Stimulated activated memory B cell treated with anti-CD40 and anti-IgM and Interleukin-4, amounts not matched to agents 10 μg/mL and 1 μg/mL and 100 μg/mL, for 72 hours (primary cell): ENCODE data around the gene CRYBB3.
A peak's percentile ranks its signal among the peaks of the same experiment; 100 is the strongest.
"Not testable (repeated sequence)": the region's sequence is repeated elsewhere in the genome, so short reads cannot be mapped to it uniquely, and the experiment has no call there.

ENCODE experiments used
- ATAC-seq: fragments of 150-1000 bp; cut with Tn5 transposase; 2 replicates; pipeline ENCODE4 v1.10.0; 2021
- H3K27ac Mint-ChIP-seq: one replicate; pipeline ENCODE4 v1.8.0; 2022; ENCODE audit warnings: mild to moderate bottlenecking, mixed read lengths
- H3K27me3 Mint-ChIP-seq: one replicate; pipeline ENCODE4 v1.8.0; 2022; ENCODE audit warnings: mixed read lengths
- H3K36me3 Mint-ChIP-seq: one replicate; pipeline ENCODE4 v1.8.0; 2022; ENCODE audit warnings: mixed read lengths
- H3K4me1 Mint-ChIP-seq: one replicate; pipeline ENCODE4 v1.8.0; 2022; ENCODE audit warnings: mixed read lengths
- H3K4me3 Mint-ChIP-seq: one replicate; pipeline ENCODE4 v1.8.0; 2022; ENCODE audit warnings: mild to moderate bottlenecking, moderate library complexity, mixed read lengths
- H3K9me3 Mint-ChIP-seq: one replicate; pipeline ENCODE4 v1.8.0; 2022; ENCODE audit warnings: mixed read lengths

The CRYBB3 gene

DNA sequence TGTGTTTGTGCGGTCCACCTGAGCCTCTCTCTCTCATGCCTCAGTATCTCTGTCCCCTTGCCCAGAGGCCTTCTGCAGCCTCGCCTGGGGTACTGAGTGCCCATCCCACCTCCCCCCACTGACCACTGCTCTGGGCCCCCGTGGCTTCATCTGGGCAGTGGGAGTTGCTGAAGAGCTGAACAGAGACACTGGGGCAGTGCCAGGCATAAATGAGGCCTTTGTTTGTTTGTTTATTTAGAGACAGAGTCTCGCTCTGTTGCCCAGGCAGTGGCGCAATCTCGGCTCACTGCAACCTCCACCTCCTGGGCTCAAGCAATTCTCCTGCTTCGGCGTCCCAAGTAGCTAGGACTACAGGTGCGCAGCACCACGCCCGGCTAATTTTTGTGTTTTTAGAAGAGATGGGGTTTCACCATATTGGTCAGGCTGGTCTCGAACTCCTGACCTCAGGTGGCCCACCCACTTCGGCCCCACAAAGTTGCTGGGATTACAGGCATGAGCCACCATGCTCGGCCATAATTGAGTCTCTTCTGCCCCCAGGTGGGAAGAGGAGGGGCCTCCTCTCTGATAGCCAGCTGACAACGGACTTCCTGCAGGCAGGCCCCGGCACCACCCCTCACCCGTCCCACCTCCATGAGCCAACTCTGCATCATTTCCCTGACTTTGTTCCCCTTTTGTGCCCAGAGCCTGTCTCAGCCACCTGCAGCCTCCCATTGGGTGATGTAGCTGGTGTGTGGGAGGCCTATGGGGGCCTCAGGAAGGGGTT is 9.3 kb downstream of the CRYBB3 start:
- peaks cover 18% of the 10 kb centered on the region for H3K27me3 Mint-ChIP-seq
- H3K4me1 Mint-ChIP-seq = no peaks in the 10 kb centered on the region
- H3K36me3 Mint-ChIP-seq = no peaks in the 10 kb centered on the region
- no peak for ATAC-seq
- H3K9me3 Mint-ChIP-seq = peaks cover 10% of the 10 kb centered on the region
- no peak overlapping the region for H3K4me3 Mint-ChIP-seq
- no peak overlapping the region for H3K27ac Mint-ChIP-seq

DNA sequence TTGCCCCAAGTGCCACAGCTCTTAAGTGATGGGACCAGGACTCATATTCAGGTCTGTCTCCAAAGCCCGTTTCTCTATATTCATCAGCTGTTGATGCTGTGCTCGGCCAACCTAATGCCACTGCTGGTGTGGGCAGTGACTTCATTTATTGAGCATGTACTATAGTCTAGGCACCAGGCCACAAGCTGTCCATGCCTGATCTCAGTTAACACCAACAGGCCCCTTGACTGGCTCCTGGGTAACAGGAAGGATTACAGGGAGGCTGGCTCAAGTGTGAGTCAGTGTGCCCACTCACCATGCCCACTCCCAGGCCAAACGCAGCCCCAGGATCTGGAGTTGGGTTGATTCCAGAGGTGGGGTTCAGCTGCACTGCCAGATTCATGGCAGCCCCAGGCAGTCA is 11.1 kb downstream of the CRYBB3 start:
- no peak overlapping the region for H3K27ac Mint-ChIP-seq
- no peaks in the 10 kb centered on the region for H3K4me1 Mint-ChIP-seq
- no peak overlapping the region for H3K4me3 Mint-ChIP-seq
- peaks cover 10% of the 10 kb centered on the region for H3K9me3 Mint-ChIP-seq
- peaks cover 18% of the 10 kb centered on the region for H3K27me3 Mint-ChIP-seq
- no peaks in the 10 kb centered on the region for H3K36me3 Mint-ChIP-seq
- ATAC-seq = no peak

DNA sequence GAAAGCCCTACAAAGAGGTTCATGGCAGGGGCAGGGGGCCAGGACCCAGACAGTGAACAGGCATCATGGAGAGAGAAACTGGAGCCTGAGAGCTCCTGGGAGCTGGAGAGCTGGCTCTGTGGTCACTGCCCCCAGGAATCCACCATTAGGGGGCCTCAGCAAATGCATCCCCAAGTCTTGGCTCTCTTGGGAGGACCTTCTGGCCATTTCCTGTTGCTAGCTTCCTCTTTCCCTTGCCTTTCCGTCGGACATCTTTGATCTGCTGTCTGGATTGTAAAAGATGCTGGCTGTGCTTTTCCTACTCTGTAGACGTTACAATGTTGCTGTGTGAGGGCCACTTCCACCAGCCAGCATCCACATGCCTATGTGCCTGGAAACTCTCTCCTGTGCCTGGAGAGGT is 12.7 kb downstream of the CRYBB3 start:
- H3K4me3 Mint-ChIP-seq = no peak overlapping the region
- H3K27me3 Mint-ChIP-seq = peaks cover 19% of the 10 kb centered on the region
- peaks cover 10% of the 10 kb centered on the region for H3K9me3 Mint-ChIP-seq
- H3K36me3 Mint-ChIP-seq = no peaks in the 10 kb centered on the region
- H3K4me1 Mint-ChIP-seq = no peaks in the 10 kb centered on the region
- H3K27ac Mint-ChIP-seq = no peak overlapping the region
- no peak for ATAC-seq

DNA sequence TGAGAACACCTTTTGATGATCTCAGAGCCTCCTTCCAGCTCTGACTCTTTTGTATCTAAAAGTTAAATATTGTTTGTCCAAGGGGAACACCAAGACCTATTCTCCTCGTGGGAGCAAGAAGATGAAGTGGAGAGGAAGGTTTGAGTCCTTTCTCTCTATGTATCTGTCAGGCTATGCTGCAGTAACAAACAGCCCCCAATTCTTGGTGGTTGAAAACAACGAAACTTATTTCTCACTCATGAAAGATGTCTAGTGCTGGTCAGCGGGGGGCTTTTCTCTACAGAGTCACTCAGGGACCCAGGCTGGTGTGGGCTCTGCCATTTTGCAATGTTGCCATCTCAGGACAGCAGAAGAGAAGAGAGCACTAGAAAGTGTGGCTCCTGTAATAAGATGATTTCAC is 13.6 kb downstream of the CRYBB3 start:
- H3K27ac Mint-ChIP-seq = no peak overlapping the region
- H3K4me3 Mint-ChIP-seq = no peak overlapping the region
- ATAC-seq = no peak
- H3K36me3 Mint-ChIP-seq = no peaks in the 10 kb centered on the region
- peaks cover 4% of the 10 kb centered on the region for H3K9me3 Mint-ChIP-seq
- H3K27me3 Mint-ChIP-seq = peaks cover 19% of the 10 kb centered on the region
- no peaks in the 10 kb centered on the region for H3K4me1 Mint-ChIP-seq

DNA sequence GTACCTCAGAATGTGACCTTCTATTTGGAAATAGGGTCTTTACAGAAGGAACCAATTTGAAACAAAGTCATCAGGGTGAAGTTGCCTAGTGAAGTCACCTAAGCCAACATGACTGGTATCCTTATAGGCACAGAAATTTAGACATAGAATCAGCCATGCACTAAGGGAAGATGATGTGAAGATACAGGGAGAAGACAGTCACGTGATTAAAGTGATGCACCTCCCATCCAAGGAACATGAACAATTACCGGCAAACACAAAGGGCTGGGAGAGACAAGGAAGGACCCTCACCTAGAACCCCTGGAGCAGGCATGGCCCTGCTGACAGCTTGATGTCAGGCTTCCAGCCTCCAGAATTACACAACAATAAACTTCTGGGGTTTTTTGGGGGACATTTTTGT is 16.6 kb downstream of the CRYBB3 start:
- Mint-ChIP-seq H3K4me1 (no peaks in the 10 kb centered on the region), H3K36me3 (no peaks in the 10 kb centered on the region), H3K27me3 (peaks cover 17% of the 10 kb centered on the region), H3K27ac (no peak overlapping the region), H3K9me3 (peaks cover 4% of the 10 kb centered on the region), H3K4me3 (no peak overlapping the region)
- no peak for ATAC-seq

DNA sequence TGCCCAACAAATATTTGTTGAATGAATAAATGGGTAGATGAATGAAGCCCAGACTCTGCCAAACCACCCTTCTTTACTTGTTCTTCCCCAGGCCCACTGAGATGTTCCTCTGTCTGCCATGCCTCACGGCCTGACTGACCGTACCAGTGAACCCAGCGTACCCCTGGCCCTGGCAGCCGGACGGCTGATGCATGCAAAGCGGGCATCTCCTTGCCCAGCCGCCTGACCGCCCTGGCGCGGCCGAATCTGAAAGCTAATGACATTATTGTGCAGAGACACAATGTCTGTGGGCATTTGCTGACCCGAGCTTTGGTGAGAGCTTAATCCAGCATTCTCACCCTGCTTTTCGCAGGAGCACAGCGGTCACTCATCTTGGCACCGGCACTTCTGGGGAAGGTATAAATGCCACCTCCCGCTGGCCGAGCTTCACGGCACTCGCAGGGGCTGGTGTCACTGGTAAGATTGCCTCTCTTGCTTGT is 19.6 kb downstream of the CRYBB3 start, which contains the start of gene CRYBB2:
CRYBB2 (plus strand) TSS at position 429 of the 479 bp plus-strand sequence. CDS start 1,791 bp downstream, outside the sequence.
- Mint-ChIP-seq H3K27me3 (peaks cover 29% of the 10 kb centered on the region), H3K27ac (no peak within 1 kb of the TSS), H3K36me3 (no peaks in the 10 kb centered on the region), H3K9me3 (no peaks in the 10 kb centered on the region), H3K4me3 (no peak within 1 kb of the TSS), H3K4me1 (no peaks in the 10 kb centered on the region)
- ATAC-seq = no peak

DNA sequence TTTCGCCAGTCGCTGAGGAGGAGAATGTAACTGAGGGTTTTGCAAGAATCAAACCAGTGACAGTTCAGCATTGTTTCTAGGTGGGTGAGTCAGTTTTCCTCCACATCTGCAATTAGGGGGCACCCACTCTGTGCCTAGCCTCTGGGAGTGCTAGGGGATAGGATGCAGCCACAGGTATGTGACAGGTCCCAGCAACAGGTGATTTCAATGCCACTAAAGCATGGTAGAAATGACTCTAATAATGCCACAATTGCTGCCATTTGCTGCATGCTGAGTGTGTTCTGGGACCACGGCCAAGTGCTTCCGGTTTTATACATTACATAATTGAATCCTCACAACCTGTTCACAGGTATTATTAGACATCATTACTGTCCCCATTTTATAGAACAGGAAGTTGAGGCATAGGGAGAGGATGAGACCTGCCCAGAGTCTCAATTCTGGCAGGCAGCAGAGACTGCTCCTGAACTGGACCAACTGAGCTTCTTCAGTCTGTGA is 20.3 kb downstream of the CRYBB3 start:
- Mint-ChIP-seq H3K4me3 (no peak overlapping the region), H3K27ac (no peak overlapping the region), H3K4me1 (no peaks in the 10 kb centered on the region), H3K9me3 (no peaks in the 10 kb centered on the region), H3K27me3 (peaks cover 29% of the 10 kb centered on the region), H3K36me3 (no peaks in the 10 kb centered on the region)
- ATAC-seq = no peak

DNA sequence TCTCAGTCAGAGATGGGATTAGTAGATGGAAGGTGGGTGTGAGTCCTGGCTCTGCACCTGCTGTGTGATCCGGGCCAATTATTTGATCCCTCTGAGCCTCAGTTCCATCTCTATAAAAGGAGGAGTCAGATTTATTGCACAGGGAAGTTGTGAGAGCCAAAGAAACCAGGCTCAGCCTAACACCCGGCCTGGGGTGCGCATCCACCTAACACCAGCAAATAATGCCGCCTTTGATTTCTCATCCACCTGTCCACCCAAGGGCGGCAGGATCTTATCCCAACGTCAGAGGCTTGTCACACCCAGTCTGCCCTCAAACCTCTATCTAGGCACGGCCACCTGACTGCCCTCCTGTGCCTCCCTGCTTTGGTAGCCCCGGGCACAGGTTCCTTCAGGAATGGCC is 22.1 kb downstream of the CRYBB3 start:
- no peak overlapping the region for H3K27ac Mint-ChIP-seq
- no peaks in the 10 kb centered on the region for H3K4me1 Mint-ChIP-seq
- no peak for ATAC-seq
- H3K4me3 Mint-ChIP-seq = no peak overlapping the region
- no peaks in the 10 kb centered on the region for H3K9me3 Mint-ChIP-seq
- peaks cover 29% of the 10 kb centered on the region for H3K27me3 Mint-ChIP-seq
- no peaks in the 10 kb centered on the region for H3K36me3 Mint-ChIP-seq

DNA sequence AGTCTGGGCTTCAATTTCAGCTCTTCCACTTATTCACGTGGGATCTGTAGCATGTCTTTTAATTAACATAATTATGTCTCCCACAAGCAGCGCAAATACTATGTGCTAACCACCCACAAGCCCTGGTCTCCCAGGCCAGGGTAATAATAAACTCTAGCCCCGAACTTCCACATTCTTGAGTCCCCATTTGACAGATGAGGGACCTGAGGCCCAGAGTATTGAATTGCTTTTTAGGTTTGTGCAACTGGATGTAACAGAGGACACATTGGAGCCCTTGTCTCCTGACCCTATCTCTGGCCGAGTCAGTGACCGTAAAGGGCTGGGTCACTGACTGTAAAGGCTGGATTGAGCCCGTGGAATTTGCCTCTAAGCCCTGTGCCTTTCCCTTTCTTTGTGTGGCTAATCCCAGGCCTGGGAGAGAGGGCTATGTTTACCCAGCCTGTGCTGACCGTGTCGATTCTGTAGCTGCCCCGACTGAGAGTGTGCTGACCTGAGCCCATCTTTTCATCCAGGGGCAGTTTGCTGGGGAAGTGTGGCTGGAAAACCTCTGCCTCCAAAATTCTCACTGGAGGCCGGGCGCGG is 23.7 kb downstream of the CRYBB3 start:
- Mint-ChIP-seq H3K4me1 (no peaks in the 10 kb centered on the region), H3K36me3 (no peaks in the 10 kb centered on the region), H3K4me3 (no peak overlapping the region), H3K9me3 (no peaks in the 10 kb centered on the region), H3K27ac (no peak overlapping the region), H3K27me3 (peaks cover 18% of the 10 kb centered on the region)
- no peak for ATAC-seq

DNA sequence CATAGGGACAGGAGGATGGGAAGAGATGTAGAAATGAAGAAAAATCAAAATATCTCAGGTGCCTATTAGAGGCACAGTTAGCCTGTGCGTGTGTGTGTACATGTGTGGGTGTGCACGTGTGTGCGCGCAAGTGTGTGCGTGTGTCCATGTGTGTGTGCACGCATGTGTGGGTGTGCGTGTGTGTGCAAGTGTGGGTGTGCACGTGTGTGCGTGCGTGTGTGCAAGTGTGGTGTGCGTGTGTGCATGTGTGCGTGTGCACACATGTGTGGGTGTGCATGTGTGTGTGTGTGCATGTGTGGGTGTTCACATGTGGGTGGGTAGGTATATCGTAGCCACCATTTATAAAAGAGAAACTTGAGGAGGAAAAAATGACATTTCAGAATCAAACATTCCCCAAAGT is 29.2 kb downstream of the CRYBB3 start:
- no peaks in the 10 kb centered on the region for H3K9me3 Mint-ChIP-seq
- no peak overlapping the region for H3K4me3 Mint-ChIP-seq
- H3K4me1 Mint-ChIP-seq = no peaks in the 10 kb centered on the region
- no peak overlapping the region for H3K27ac Mint-ChIP-seq
- peak; percentile 26 for ATAC-seq
- H3K36me3 Mint-ChIP-seq = no peaks in the 10 kb centered on the region
- peaks cover 32% of the 10 kb centered on the region for H3K27me3 Mint-ChIP-seq

DNA sequence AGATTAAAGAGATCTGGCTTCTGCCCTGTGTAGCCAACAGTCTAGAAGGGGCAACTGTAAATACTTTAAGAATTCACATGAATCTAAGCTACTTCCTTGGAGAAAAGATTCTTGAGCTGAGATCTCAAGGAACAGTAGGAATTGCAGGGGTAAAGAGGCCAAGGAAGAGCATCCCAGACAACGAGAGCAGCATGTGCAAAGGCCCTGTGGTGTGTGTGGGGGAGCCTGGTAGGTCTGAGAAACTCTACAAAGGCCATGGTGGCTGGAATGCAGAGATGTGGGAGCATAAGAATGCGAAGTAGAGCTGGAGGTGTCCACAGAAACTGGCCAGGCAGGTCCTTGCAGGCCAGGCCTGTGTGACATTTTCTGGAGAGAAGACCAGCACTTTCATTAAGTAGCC is 31.1 kb downstream of the CRYBB3 start:
- peaks cover 48% of the 10 kb centered on the region for H3K27me3 Mint-ChIP-seq
- not testable (repeated sequence) for ATAC-seq, H3K9me3 Mint-ChIP-seq, H3K27ac Mint-ChIP-seq, H3K36me3 Mint-ChIP-seq, H3K4me3 Mint-ChIP-seq, H3K4me1 Mint-ChIP-seq

DNA sequence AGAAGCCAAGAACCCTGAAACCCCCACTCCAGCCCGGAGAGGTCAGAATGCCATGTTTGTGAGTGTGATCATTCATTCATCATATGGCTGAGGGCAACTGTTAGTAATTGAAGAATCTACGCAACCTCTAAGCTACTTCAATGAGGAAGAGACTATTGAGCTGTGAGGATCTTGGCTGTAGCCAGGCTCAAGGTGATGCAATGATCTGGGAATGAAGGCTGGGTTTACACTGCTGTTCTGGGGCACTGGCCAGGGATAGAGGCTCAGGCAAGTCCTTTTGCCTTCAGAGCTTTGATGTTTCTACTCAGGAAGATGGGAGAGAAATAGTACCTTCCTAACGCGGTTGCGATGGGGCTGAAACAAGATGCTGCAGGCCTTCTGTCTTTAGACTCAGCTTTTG is 32.6 kb downstream of the CRYBB3 start:
- Mint-ChIP-seq H3K36me3 (no peaks in the 10 kb centered on the region), H3K9me3 (no peaks in the 10 kb centered on the region), H3K4me3 (no peak overlapping the region), H3K4me1 (peaks cover 13% of the 10 kb centered on the region), H3K27ac (no peak overlapping the region), H3K27me3 (peaks cover 58% of the 10 kb centered on the region)
- no peak for ATAC-seq

DNA sequence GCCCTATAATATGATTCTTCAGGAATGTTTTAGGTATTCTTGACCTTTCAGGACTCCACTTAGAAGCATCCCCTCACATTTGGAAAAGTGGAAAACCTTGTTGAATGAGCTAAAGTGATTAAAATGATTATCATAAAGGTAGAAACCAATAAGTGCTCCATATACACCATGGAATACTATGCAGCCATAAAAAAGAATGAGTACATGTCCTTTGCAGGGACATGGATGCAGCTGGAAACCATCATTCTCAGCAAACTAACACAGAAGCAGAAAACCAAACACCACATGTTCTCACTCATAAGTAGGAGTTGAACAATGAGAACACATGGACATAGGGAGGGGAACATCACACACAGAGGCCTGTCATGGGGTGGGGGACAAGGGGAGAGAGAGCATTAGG is 34.0 kb downstream of the CRYBB3 start:
- Mint-ChIP-seq H3K27me3 (peaks cover 64% of the 10 kb centered on the region), H3K4me1 (peaks cover 17% of the 10 kb centered on the region)
- H3K4me3 Mint-ChIP-seq, H3K9me3 Mint-ChIP-seq, H3K27ac Mint-ChIP-seq, H3K36me3 Mint-ChIP-seq, ATAC-seq: not testable (repeated sequence)

DNA sequence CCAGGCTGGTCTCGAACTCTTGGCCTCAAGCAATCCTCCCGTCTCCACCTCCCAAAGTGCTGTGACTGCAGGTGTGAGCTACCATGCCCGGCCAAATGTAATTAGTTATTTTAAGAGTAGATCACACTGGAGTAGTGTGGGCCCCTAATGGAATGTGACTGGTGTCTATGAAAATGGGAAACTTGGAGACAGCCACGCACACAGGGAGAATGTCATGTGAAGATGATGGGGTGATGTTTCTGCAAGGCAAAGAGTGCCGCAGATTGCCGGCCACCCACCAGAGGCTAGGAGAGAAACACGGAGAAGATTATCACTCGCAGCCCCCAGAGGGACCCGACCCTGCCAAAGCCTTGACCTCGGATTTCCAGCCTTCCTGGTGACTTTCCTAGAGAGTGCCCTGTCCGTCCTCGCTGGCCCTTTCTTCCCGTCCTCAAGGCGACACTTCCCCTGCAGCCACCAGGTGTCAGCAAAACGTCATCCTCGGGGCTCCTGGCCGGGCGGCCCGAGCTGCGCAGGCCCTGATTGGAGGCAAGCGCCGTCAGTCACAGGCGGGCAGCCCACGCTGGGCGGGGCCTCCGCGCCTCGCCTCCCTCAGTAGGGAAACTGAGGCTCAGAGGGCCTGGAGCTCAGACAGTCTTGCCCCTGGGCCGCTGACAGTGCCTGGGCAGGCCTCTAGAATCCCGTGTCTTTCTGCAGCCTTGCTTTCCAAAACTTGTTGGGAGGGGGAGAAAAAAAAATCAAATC is 36.1 kb downstream of the CRYBB3 start:
- H3K4me1 Mint-ChIP-seq = peaks cover 17% of the 10 kb centered on the region
- peak; percentile 80 for ATAC-seq
- H3K27ac Mint-ChIP-seq = peak overlapping the region; percentile 13
- H3K9me3 Mint-ChIP-seq = no peaks in the 10 kb centered on the region
- H3K27me3 Mint-ChIP-seq = peaks cover 63% of the 10 kb centered on the region
- no peak overlapping the region for H3K4me3 Mint-ChIP-seq
- H3K36me3 Mint-ChIP-seq = no peaks in the 10 kb centered on the region

DNA sequence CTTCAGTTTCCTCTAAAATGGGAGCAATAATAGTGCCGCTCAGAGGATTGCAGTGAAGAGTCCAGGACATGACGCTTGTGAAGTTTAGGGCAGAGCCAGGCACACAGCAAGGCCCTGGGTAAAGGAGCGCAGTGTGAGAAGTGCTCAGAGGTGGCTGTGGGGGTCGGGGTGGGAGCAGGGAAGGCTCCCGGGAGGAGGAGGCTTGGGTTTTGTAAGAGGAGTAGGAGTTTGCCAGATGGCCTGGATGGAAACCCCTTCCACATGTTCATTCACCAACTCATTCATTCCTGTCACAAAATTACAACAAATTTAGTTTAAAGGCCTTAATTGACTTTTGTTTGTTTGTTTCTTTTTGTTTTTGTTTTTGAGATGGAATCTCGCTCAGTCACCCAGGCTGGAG is 36.8 kb downstream of the CRYBB3 start:
- H3K9me3 Mint-ChIP-seq = no peaks in the 10 kb centered on the region
- H3K36me3 Mint-ChIP-seq = no peaks in the 10 kb centered on the region
- H3K27ac Mint-ChIP-seq = no peak overlapping the region
- no peak overlapping the region for H3K4me3 Mint-ChIP-seq
- H3K4me1 Mint-ChIP-seq = peaks cover 17% of the 10 kb centered on the region
- ATAC-seq = no peak
- H3K27me3 Mint-ChIP-seq = peaks cover 56% of the 10 kb centered on the region
